DND-41 (cell line): ENCODE data around the gene KAZN.

Experiments used
- ATAC-seq: fragments of 200-7000 bp; cut with Tn5 transposase; 3 replicates; pipeline ENCODE4 v1.9.1; 2021; ENCODE audit warnings: low read depth; ENCODE audit not compliant: insufficient read depth
- DNase-seq: peaks from one replicate; pipeline ENCODE4 v3.0.0-alpha.2; 2020
- H2AFZ ChIP-seq: 2 replicates; pipeline ENCODE4 v1.6.0; 2012; ENCODE audit warnings: low read depth, low read length
- H3K27ac ChIP-seq: 2 replicates; pipeline ENCODE4 v1.5.1; 2012; ENCODE audit warnings: low read length, inconsistent platforms
- H3K27me3 ChIP-seq: fragments of 200-600 bp; sonication (generic); 2 replicates; pipeline ENCODE4 v1.6.0; 2012; ENCODE audit warnings: low read length, mild to moderate bottlenecking, inconsistent platforms; ENCODE audit not compliant: insufficient read depth, poor library complexity
- H3K36me3 ChIP-seq: 2 replicates; pipeline ENCODE4 v1.5.1; 2012; ENCODE audit warnings: low read length, inconsistent platforms; ENCODE audit not compliant: insufficient read depth
- H3K4me1 ChIP-seq: 2 replicates; pipeline ENCODE4 v1.5.1; 2012; ENCODE audit warnings: mild to moderate bottlenecking, low read length; ENCODE audit not compliant: insufficient read depth
- H3K4me2 ChIP-seq: 2 replicates; pipeline ENCODE4 v1.6.0; 2012; ENCODE audit warnings: mild to moderate bottlenecking, moderate library complexity, low read length, inconsistent platforms; ENCODE audit not compliant: insufficient read depth
- H3K4me3 ChIP-seq, 2 experiments: fragments of 200-600 bp in 1 of 2; shearing (Covaris generic) in 1 of 2; 2 replicates each; pipeline ENCODE4 v1.5.1; 2012 to 2016; ENCODE audit warnings: inconsistent platforms in 2 of 2, low read length in 2 of 2, mild to moderate bottlenecking in 2 of 2, low read depth in 1 of 2, moderate library complexity in 1 of 2
- H3K79me2 ChIP-seq: 2 replicates; pipeline ENCODE4 v1.6.0; 2012; ENCODE audit warnings: low read length, inconsistent platforms; ENCODE audit not compliant: insufficient read depth
- H3K9ac ChIP-seq: 2 replicates; pipeline ENCODE4 v1.6.0; 2012; ENCODE audit warnings: low read depth, mild to moderate bottlenecking, inconsistent platforms, low read length, moderate library complexity
- H3K9me3 ChIP-seq: 2 replicates; pipeline ENCODE4 v1.5.1; 2012; ENCODE audit warnings: low read length, moderate library complexity, mild to moderate bottlenecking, inconsistent platforms; ENCODE audit not compliant: insufficient read depth, severe bottlenecking
- H4K20me1 ChIP-seq: 2 replicates; pipeline ENCODE4 v1.6.0; 2012; ENCODE audit warnings: low read length; ENCODE audit not compliant: insufficient read depth
- EZH2 ChIP-seq: IDR thresholded peaks from 3 replicates; pipeline ENCODE4 v1.6.1; 2012; ENCODE audit warnings: borderline replicate concordance, low read depth, mild to moderate bottlenecking, moderate library complexity, low read length, inconsistent platforms; ENCODE audit not compliant: severe bottlenecking
- TF ChIP-seq, protein P1 (sequence below): IDR thresholded peaks from 2 replicates; pipeline ENCODE4 v1.5.1; 2012; ENCODE audit warnings: borderline replicate concordance, low read length, moderate library complexity, mild to moderate bottlenecking; ENCODE audit not compliant: poor library complexity, severe bottlenecking; ENCODE audit errors: extremely low read depth

The KAZN gene

DNA sequence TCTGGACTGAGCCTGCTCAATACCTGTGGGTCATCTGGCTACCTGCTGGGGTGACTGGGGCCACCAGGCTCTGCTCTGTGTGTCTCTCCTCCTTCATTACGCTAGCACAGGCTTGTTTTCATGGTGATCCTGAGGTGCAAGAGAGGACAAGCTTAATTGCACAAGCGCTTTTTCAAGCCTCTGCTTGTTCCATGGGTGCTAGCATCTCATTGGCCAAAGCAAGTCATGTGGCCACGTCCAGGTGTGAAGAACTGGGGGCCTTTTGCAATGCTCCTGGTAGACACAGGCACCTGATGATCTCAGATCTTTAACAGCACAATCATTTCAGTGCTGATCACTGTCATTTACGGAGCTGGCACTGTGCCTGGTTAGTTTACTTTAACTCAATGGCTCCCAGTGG lies 114.6 kb downstream of the KAZN start:
- Histone ChIP-seq H3K4me3 (no peak overlapping the region), H2AFZ (no peak overlapping the region), H3K4me1 (no peaks in the 10 kb centered on the region), H3K4me2 (no peak overlapping the region), H3K27me3 (no peaks in the 10 kb centered on the region), H3K9me3 (peaks cover 15% of the 10 kb centered on the region), H3K27ac (no peak overlapping the region), H3K36me3 (no peaks in the 10 kb centered on the region), H3K9ac (no peak overlapping the region), H3K79me2 (no peaks in the 10 kb centered on the region), H4K20me1 (0 out of 2 replicates have a peak, but pooled peaks cover 2% of the 10 kb centered on the region)
- no peak for DNase-seq
- TF ChIP-seq, protein P1, sequence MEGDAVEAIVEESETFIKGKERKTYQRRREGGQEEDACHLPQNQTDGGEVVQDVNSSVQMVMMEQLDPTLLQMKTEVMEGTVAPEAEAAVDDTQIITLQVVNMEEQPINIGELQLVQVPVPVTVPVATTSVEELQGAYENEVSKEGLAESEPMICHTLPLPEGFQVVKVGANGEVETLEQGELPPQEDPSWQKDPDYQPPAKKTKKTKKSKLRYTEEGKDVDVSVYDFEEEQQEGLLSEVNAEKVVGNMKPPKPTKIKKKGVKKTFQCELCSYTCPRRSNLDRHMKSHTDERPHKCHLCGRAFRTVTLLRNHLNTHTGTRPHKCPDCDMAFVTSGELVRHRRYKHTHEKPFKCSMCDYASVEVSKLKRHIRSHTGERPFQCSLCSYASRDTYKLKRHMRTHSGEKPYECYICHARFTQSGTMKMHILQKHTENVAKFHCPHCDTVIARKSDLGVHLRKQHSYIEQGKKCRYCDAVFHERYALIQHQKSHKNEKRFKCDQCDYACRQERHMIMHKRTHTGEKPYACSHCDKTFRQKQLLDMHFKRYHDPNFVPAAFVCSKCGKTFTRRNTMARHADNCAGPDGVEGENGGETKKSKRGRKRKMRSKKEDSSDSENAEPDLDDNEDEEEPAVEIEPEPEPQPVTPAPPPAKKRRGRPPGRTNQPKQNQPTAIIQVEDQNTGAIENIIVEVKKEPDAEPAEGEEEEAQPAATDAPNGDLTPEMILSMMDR = no peak
- no peak for TF ChIP-seq EZH2
- ATAC-seq = no peak

DNA sequence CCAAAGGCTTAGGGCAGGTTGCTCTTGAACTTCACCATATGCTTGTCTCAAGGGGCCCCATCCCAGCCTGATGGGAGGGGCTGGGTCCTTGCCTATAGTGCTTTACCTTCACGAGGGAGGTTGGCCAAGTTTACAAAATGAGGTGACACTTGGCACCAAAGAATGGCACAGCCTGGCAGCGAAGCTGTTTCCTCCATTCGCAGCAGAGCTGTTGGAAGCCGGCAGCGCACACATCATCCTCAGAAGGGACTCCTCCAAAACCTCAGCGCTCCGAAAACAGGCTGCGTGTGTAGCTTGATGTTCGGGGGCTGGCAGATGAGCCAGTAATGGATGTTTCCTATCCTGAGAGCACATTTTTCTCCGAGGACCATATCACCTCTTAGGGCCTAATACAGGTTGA lies 116.8 kb downstream of the KAZN start:
- Histone ChIP-seq H3K4me1 (no peaks in the 10 kb centered on the region), H3K4me2 (no peak overlapping the region), H2AFZ (no peak overlapping the region), H3K79me2 (no peaks in the 10 kb centered on the region), H3K36me3 (no peaks in the 10 kb centered on the region), H3K4me3 (no peak overlapping the region), H4K20me1 (0 out of 2 replicates have a peak, but pooled peaks cover 2% of the 10 kb centered on the region), H3K9me3 (no peaks in the 10 kb centered on the region), H3K27me3 (no peaks in the 10 kb centered on the region), H3K27ac (no peak overlapping the region), H3K9ac (no peak overlapping the region)
- no peak for TF ChIP-seq EZH2
- TF ChIP-seq, protein P1 = no peak
- no peak for ATAC-seq
- no peak for DNase-seq

DNA sequence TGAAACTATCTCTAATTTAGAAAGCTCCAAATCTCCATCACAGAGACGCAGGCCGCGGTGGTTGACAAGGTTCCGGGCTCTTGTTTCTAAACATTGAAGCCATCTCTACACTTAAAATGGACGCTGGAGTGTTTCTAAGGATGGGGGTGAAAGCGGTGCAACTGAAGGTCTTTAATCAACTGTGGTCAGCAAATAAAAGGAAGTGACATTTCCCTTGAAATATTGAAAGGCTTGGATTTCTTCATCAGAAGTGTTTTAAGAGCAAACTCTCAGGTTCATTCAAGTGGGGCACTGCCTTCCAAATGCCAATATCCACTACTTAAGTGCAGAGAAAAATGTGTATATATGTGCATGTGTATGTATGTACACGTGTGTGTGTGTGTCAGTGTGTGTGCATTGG lies 117.3 kb downstream of the KAZN start:
- Histone ChIP-seq H2AFZ (no peak overlapping the region), H3K27ac (no peak overlapping the region), H3K27me3 (no peaks in the 10 kb centered on the region), H3K9ac (no peak overlapping the region), H3K36me3 (no peaks in the 10 kb centered on the region), H3K4me3 (no peak overlapping the region), H3K4me1 (no peaks in the 10 kb centered on the region), H4K20me1 (0 out of 2 replicates have a peak, but pooled peaks cover 2% of the 10 kb centered on the region), H3K9me3 (no peaks in the 10 kb centered on the region), H3K79me2 (no peaks in the 10 kb centered on the region), H3K4me2 (no peak overlapping the region)
- no peak for ATAC-seq
- no peak for DNase-seq
- TF ChIP-seq, protein P1 = no peak
- TF ChIP-seq EZH2 = no peak

DNA sequence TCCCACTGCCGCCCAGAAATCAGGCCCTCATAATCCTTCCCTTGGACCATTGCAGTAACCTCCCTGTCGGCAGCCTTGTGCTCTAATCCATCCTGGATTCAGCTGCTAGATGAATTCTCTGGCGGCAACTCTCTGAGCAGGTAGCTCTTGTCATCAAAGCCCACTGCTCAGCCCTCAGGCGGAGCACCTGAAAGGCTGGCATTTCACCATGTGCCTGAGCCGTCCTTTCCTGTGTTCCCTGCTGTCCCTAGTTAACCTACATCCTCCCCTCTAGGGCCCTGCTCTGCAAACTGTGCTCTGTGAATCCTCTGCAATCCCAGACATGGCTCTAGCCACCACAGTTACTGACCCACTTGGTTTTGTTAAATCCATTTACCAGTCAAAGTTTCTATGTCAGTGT lies 118.0 kb downstream of the KAZN start:
- ATAC-seq = no peak
- 0 out of 2 replicates have a peak, but pooled peaks cover 2% of the 10 kb centered on the region for H4K20me1 ChIP-seq

More for the DNA sequence above, 118.0 kb downstream of the KAZN start:
- Histone ChIP-seq H3K4me1 (no peaks in the 10 kb centered on the region), H3K4me3 (no peak overlapping the region), H3K9me3 (no peaks in the 10 kb centered on the region), H3K9ac (no peak overlapping the region), H3K79me2 (no peaks in the 10 kb centered on the region), H3K27ac (no peak overlapping the region), H3K4me2 (no peak overlapping the region), H2AFZ (no peak overlapping the region), H3K36me3 (no peaks in the 10 kb centered on the region), H3K27me3 (no peaks in the 10 kb centered on the region)
- TF ChIP-seq EZH2 = no peak
- TF ChIP-seq, protein P1 = no peak
- DNase-seq = no peak
